A549 (cell line): ENCODE results near the gene F2RL3. TPM values are rescaled to one million over a fixed set of nuclear protein-coding genes. Genes with fewer than 3 reads are reported as not detected.

Source experiments
- ATAC-seq, 2 experiments: fragments of 200-7000 bp in 1 of 2; fragments of >200 bp in 1 of 2; cut with Nextera tagmentation in 1 of 2; cut with Tn5 transposase in 1 of 2; 3 replicates each; pipeline versions ENCODE4 v1.8.0 to v1.9.1; 2018 to 2020; ENCODE audit warnings: mild to moderate bottlenecking in 1 of 2, moderate library complexity in 1 of 2
- CTCF ChIA-PET: fragments of 300-600 bp; sonication (Branson Sonifier 250); formaldehyde crosslinking; extraction: SDS; loops from one replicate; lab custom pipeline; 2021; ENCODE audit warnings: antibody characterized with exemption, inconsistent platforms; lab: Yijun Ruan, JAX
- POLR2A ChIA-PET: fragments of 350-600 bp; formaldehyde crosslinking; extraction: SDS; loops from one replicate; lab custom pipeline; 2021; ENCODE audit warnings: antibody characterized with exemption, inconsistent platforms; lab: Yijun Ruan, JAX
- DNase-seq, 2 experiments: peaks; one replicate each; pipeline versions ENCODE4 v3.0.0 to v3.0.0-alpha.2; 2011 to 2016; ENCODE audit warnings: low read depth in 1 of 2, low spot score in 1 of 2
- FAIRE-seq: peaks from 2 replicates; lab custom pipeline; 2011; peaks lifted over from hg19 to GRCh38; lab: Jason Lieb, UNC
- H3K27ac ChIP-seq, 2 experiments: fragments of >200 bp; sonication (Bioruptor Twin); formaldehyde crosslinking; 3 replicates each; pipeline ENCODE4 v1.5.1; 2016 to 2017
- H3K4me1 ChIP-seq: fragments of >200 bp; sonication (Bioruptor Twin); formaldehyde crosslinking; 3 replicates; pipeline ENCODE4 v1.6.1; 2016
- H3K4me2 ChIP-seq: fragments of >200 bp; sonication (Bioruptor Twin); formaldehyde crosslinking; 3 replicates; pipeline ENCODE4 v1.6.1; 2016
- H3K4me3 ChIP-seq: fragments of >200 bp; sonication (Bioruptor Twin); formaldehyde crosslinking; 3 replicates; pipeline ENCODE4 v1.5.1; 2016
- H3K9me3 ChIP-seq: fragments of >200 bp; sonication (Bioruptor Twin); formaldehyde crosslinking; 3 replicates; pipeline ENCODE4 v1.6.1; 2016
- CBX8 ChIP-seq: fragments of 200-600 bp; sonication (generic); IDR thresholded peaks from 2 replicates; pipeline ENCODE4 v1.6.1; 2016
- CEBPB ChIP-seq, 2 experiments: fragments of >200 bp in 1 of 2; sonication (Bioruptor Twin) in 1 of 2; formaldehyde crosslinking in 1 of 2; IDR thresholded peaks; 2 replicates each; pipeline ENCODE4 v1.6.1; 2012 to 2016
- CHD2 ChIP-seq: fragments of 150-350 bp; IDR thresholded peaks from 2 replicates; pipeline ENCODE4 v1.6.1; 2014; ENCODE audit warnings: low read length; ENCODE audit not compliant: partially characterized antibody
- CHD4 ChIP-seq: fragments of 200-600 bp; sonication (generic); IDR thresholded peaks from 2 replicates; pipeline ENCODE4 v1.6.1; 2016; ENCODE audit warnings: antibody characterized with exemption, mild to moderate bottlenecking, borderline replicate concordance
- E2F6 ChIP-seq: IDR thresholded peaks from 2 replicates; pipeline ENCODE4 v1.6.1; 2012; ENCODE audit warnings: low read depth, borderline replicate concordance
- EP300 ChIP-seq, 2 experiments: fragments of >200 bp; sonication (Bioruptor Twin); formaldehyde crosslinking; IDR thresholded peaks; 2 replicates in 1 of 2; 3 replicates in 1 of 2; pipeline ENCODE4 v1.6.1; 2016 to 2017
- ESRRA ChIP-seq: fragments of 150-350 bp; IDR thresholded peaks from 2 replicates; pipeline ENCODE4 v1.6.1; 2014; ENCODE audit warnings: mild to moderate bottlenecking, low read length, borderline replicate concordance
- FOXS1 ChIP-seq: fragments of 250-450 bp; sonication (Bioruptor Pico); IDR thresholded peaks from 2 replicates; pipeline ENCODE4 v1.5.0; 2020; ENCODE audit warnings: mild to moderate bottlenecking, moderate library complexity
- JUNB ChIP-seq: fragments of >200 bp; sonication (Bioruptor Twin); formaldehyde crosslinking; IDR thresholded peaks from 2 replicates; pipeline ENCODE4 v1.6.1; 2016
- KDM5A ChIP-seq: fragments of 200-600 bp; sonication (generic); IDR thresholded peaks from 2 replicates; pipeline ENCODE4 v1.6.1; 2016; ENCODE audit warnings: antibody characterized with exemption, mild to moderate bottlenecking
- MYC ChIP-seq: IDR thresholded peaks from 2 replicates; pipeline ENCODE4 v1.6.1; 2012; ENCODE audit warnings: mild to moderate bottlenecking, inconsistent platforms, low read length, improper control_type of control experiment, borderline replicate concordance
- NFE2L2 ChIP-seq: fragments of 150-350 bp; conservative IDR thresholded peaks from 2 replicates; pipeline ENCODE4 v1.6.1; 2014; ENCODE audit warnings: low read length
- NPAS2 ChIP-seq: fragments of 250-450 bp; sonication (Bioruptor Pico); IDR thresholded peaks from 2 replicates; pipeline ENCODE4 v1.8.0; 2022; ENCODE audit warnings: mild to moderate bottlenecking, moderate library complexity, borderline replicate concordance
- POLR2AphosphoS2 ChIP-seq: conservative IDR thresholded peaks from 2 replicates; pipeline ENCODE4 v1.6.1; 2012; ENCODE audit warnings: low read length, improper control_type of control experiment, inconsistent platforms
- RAD21 ChIP-seq, 2 experiments: fragments of >200 bp in 1 of 2; sonication (Bioruptor Twin) in 1 of 2; formaldehyde crosslinking in 1 of 2; IDR thresholded peaks in 1 of 2; conservative IDR thresholded peaks in 1 of 2; 2 replicates in 1 of 2; 3 replicates in 1 of 2; pipeline ENCODE4 v1.6.1; 2012 to 2018; ENCODE audit warnings: inconsistent platforms in 1 of 2
- RARB ChIP-seq: fragments of 250-450 bp; sonication (Bioruptor Pico); IDR thresholded peaks from 2 replicates; pipeline ENCODE4 v1.8.0; 2021; ENCODE audit warnings: mild to moderate bottlenecking, moderate library complexity
- RCOR1 ChIP-seq: fragments of 150-350 bp; IDR thresholded peaks from 2 replicates; pipeline ENCODE4 v1.6.1; 2014; ENCODE audit warnings: antibody characterized with exemption, low read length, low read depth
- ZFP36 ChIP-seq: fragments of 450-650 bp; IDR thresholded peaks from 2 replicates; pipeline ENCODE4 v1.6.1; 2014; ENCODE audit warnings: borderline replicate concordance; ENCODE audit not compliant: partially characterized antibody
- ZSCAN20 ChIP-seq: fragments of 250-450 bp; sonication (Bioruptor Pico); IDR thresholded peaks from 2 replicates; pipeline ENCODE4 v1.8.0; 2022; ENCODE audit warnings: mild to moderate bottlenecking, moderate library complexity
- whole genome bisulfite sequencing: methylation state at CpG from one replicate; pipeline ENCODE4 v1.1.6; 2017; ENCODE audit errors: missing lambda C conversion rate; 5-methylcytosine and 5-hydroxymethylcytosine counted together
- polyA plus RNA-seq, 4 experiments: library from polyadenylated mRNA; depleted of rRNA in 3 of 4; stranded (reverse); fragments of >200 nt; fragmentation: RNase III in 1 of 4; extraction: RNeasy Plus Mini Kit Qiagen cat#74134 plus additional on column Dnase treatment in 1 of 4; gene quantifications; 2 replicates in 3 of 4; 3 replicates in 1 of 4; pipeline ENCODE4 v1.2.3, GENCODE V29; 2011 to 2017
- TF ChIP-seq, protein P1 (sequence below): fragments of >200 bp; sonication (Bioruptor Twin); formaldehyde crosslinking; IDR thresholded peaks from 3 replicates; pipeline ENCODE4 v1.5.1; 2016
- TF ChIP-seq, protein P2 (sequence below): IDR thresholded peaks from 2 replicates; pipeline ENCODE4 v1.6.1; 2012
- TF ChIP-seq, protein P3 (sequence below): IDR thresholded peaks from 2 replicates; pipeline ENCODE4 v1.6.1; 2012
- TF ChIP-seq, protein P4 (sequence below): fragments of 150-350 bp; IDR thresholded peaks from 2 replicates; pipeline ENCODE4 v1.6.1; 2014; ENCODE audit warnings: low read depth, mild to moderate bottlenecking, low read length

The F2RL3 gene
- polyA plus RNA-seq, 2 of the 4 experiments (the other 2 are of a cell fraction), result not detected

DNA sequence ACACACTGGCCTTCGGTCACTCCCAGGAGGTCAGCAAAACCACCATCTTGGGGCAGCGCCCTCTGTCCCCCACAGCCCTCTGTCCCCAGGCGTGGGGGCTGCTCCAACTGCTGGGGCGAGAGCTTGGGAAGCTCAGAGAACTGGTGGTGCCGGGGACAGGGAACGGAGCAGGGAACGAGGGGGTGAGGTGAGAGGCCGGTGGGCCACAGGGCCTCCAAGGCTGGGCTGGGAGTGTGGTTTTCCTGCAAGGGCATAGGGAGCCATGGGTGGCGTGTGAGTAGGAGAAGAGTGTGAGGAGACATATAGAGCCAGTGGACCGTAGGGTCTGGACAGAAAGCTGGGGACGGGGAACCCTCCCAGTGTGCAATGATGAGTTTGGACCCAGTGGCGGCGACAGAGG, 34.1 kb downstream of the F2RL3 start (continued):
- TF ChIP-seq, protein P1, sequence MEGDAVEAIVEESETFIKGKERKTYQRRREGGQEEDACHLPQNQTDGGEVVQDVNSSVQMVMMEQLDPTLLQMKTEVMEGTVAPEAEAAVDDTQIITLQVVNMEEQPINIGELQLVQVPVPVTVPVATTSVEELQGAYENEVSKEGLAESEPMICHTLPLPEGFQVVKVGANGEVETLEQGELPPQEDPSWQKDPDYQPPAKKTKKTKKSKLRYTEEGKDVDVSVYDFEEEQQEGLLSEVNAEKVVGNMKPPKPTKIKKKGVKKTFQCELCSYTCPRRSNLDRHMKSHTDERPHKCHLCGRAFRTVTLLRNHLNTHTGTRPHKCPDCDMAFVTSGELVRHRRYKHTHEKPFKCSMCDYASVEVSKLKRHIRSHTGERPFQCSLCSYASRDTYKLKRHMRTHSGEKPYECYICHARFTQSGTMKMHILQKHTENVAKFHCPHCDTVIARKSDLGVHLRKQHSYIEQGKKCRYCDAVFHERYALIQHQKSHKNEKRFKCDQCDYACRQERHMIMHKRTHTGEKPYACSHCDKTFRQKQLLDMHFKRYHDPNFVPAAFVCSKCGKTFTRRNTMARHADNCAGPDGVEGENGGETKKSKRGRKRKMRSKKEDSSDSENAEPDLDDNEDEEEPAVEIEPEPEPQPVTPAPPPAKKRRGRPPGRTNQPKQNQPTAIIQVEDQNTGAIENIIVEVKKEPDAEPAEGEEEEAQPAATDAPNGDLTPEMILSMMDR, result no peak
- TF ChIP-seq ZSCAN20 (CRISPR knock-in tag), result no peak
- no peak for TF ChIP-seq CEBPB (IDR thresholded peaks at IDR 0.05)
- no peak for TF ChIP-seq RCOR1

- Histone ChIP-seq H3K4me3 (no peak overlapping the region), H3K4me2 (no peak overlapping the region), H3K4me1 (no peaks in the 10 kb centered on the region), H3K27ac (no peak overlapping the region), H3K9me3 (no peaks in the 10 kb centered on the region; the same call in 1 of the 3 replicates)
- ChIA-PET POLR2A (no interaction called here), CTCF (no interaction called here)
- ATAC-seq, result no peak
- no peak for DNase-seq
- WGBS, result 36% methylated on average over 4 of the region's 13 CpGs
- no peak for FAIRE-seq
- TF ChIP-seq E2F6 (no peak), CHD4 (no peak), EP300 (IDR thresholded peaks at IDR 0.05) (no peak), NFE2L2 (no peak), CBX8 (no peak), RAD21 (conservative IDR thresholded peaks at IDR 0.05 in 1 of 2, IDR thresholded peaks at IDR 0.05 in 1 of 2) (no peak)
- TF ChIP-seq, protein P2, sequence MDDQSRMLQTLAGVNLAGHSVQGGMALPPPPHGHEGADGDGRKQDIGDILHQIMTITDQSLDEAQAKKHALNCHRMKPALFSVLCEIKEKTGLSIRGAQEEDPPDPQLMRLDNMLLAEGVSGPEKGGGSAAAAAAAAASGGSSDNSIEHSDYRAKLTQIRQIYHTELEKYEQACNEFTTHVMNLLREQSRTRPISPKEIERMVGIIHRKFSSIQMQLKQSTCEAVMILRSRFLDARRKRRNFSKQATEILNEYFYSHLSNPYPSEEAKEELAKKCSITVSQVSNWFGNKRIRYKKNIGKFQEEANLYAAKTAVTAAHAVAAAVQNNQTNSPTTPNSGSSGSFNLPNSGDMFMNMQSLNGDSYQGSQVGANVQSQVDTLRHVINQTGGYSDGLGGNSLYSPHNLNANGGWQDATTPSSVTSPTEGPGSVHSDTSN, result no peak
- TF ChIP-seq, all 56 proteins: peak for 0
Observed at GRCh38 chr19:16927883-16928282, 39.1 kb downstream of the F2RL3 start.

GRCh38 chr19:16928351-16928750, 39.6 kb downstream of the F2RL3 start:
- Histone ChIP-seq H3K9me3 (no peaks in the 10 kb centered on the region; the same call in 1 of the 3 replicates), H3K4me2 (no peak overlapping the region), H3K4me1 (no peaks in the 10 kb centered on the region), H3K27ac (no peak overlapping the region), H3K4me3 (no peak overlapping the region)
- ATAC-seq (no peak), DNase-seq (no peak), FAIRE-seq (no peak)
- ChIA-PET POLR2A (no interaction called here), CTCF (no interaction called here)
- 50% methylated on average over 2 of the region's 2 CpGs for WGBS
- no peak for TF ChIP-seq CHD4
- TF ChIP-seq EP300 (IDR thresholded peaks at IDR 0.05), result no peak
- TF ChIP-seq ZFP36, result no peak
- TF ChIP-seq ESRRA, result no peak
- TF ChIP-seq, all 56 proteins: peak for 0

GRCh38 chr19:16928916-16929315, 40.1 kb downstream of the F2RL3 start:
- FAIRE-seq, result no peak

More at GRCh38 chr19:16928916-16929315, 40.1 kb downstream of the F2RL3 start:
- DNase-seq, result no peak
- H3K9me3 ChIP-seq, result peaks cover 4% of the 10 kb centered on the region; the same call in 2 of the 3 replicates
- TF ChIP-seq, protein P3, sequence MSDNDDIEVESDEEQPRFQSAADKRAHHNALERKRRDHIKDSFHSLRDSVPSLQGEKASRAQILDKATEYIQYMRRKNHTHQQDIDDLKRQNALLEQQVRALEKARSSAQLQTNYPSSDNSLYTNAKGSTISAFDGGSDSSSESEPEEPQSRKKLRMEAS, result no peak
- no peak for TF ChIP-seq JUNB
- no peak for TF ChIP-seq NPAS2 (CRISPR knock-in tag)
- no peak for TF ChIP-seq CHD2
- no peak for TF ChIP-seq RAD21 (conservative IDR thresholded peaks at IDR 0.05 in 1 of 2, IDR thresholded peaks at IDR 0.05 in 1 of 2)
- no peak for TF ChIP-seq KDM5A
- no peak for TF ChIP-seq ZSCAN20 (CRISPR knock-in tag)
- TF ChIP-seq, protein P4, sequence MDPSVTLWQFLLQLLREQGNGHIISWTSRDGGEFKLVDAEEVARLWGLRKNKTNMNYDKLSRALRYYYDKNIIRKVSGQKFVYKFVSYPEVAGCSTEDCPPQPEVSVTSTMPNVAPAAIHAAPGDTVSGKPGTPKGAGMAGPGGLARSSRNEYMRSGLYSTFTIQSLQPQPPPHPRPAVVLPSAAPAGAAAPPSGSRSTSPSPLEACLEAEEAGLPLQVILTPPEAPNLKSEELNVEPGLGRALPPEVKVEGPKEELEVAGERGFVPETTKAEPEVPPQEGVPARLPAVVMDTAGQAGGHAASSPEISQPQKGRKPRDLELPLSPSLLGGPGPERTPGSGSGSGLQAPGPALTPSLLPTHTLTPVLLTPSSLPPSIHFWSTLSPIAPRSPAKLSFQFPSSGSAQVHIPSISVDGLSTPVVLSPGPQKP, result no peak
- no peak for TF ChIP-seq MYC
- no peak for TF ChIP-seq POLR2AphosphoS2
- TF ChIP-seq FOXS1, result no peak
- TF ChIP-seq RARB (CRISPR knock-in tag), result no peak
- TF ChIP-seq, all 56 proteins: peak for 0
- Histone ChIP-seq H3K4me2 (no peak overlapping the region), H3K4me1 (no peaks in the 10 kb centered on the region), H3K4me3 (no peak overlapping the region), H3K27ac (no peak overlapping the region)
- no peak for ATAC-seq
- CTCF ChIA-PET, result no interaction called here
- POLR2A ChIA-PET, result no interaction called here
- 71% methylated on average over 4 of the region's 10 CpGs for WGBS
